Prostate gland (tissue), 2 donors: ENCODE measurements around the gene BORA.

Source experiments
- CTCF ChIP-seq, 4 experiments: fragments of 200-600 bp in 2 of 4; fragments of 450-650 bp in 2 of 4; sonication (generic) in 2 of 4; IDR thresholded peaks; 1 replicate in 3 of 4; 2 replicates in 1 of 4; pipeline ENCODE4 v1.5.1; 2016 to 2019; ENCODE audit warnings: antibody characterized with exemption in 4 of 4, mild to moderate bottlenecking in 2 of 4, moderate library complexity in 2 of 4
- POLR2A ChIP-seq: fragments of 450-650 bp; IDR thresholded peaks from one replicate; pipeline ENCODE4 v1.6.1; 2016; ENCODE audit warnings: antibody characterized with exemption, mild to moderate bottlenecking
- POLR2AphosphoS5 ChIP-seq: sonication (generic); formaldehyde crosslinking; IDR thresholded peaks from one replicate; pipeline ENCODE4 v1.6.1; 2017; ENCODE audit warnings: antibody characterized with exemption

GRCh38 chr13:72678312-72678711 lies 49.4 kb upstream of the BORA start:
- TF ChIP-seq CTCF (IDR thresholded peaks at IDR 0.05) = no peak
- no peak for TF ChIP-seq POLR2A
- no peak for TF ChIP-seq POLR2AphosphoS5
